NCI-H2081 (cell line): ENCODE data around the gene TRO.

ENCODE experiments used
- DNase-seq, 2 experiments: peaks; one replicate each; lab custom pipeline; 2025; lab: John Stamatoyannopoulos, UW

Gene TRO

DNA sequence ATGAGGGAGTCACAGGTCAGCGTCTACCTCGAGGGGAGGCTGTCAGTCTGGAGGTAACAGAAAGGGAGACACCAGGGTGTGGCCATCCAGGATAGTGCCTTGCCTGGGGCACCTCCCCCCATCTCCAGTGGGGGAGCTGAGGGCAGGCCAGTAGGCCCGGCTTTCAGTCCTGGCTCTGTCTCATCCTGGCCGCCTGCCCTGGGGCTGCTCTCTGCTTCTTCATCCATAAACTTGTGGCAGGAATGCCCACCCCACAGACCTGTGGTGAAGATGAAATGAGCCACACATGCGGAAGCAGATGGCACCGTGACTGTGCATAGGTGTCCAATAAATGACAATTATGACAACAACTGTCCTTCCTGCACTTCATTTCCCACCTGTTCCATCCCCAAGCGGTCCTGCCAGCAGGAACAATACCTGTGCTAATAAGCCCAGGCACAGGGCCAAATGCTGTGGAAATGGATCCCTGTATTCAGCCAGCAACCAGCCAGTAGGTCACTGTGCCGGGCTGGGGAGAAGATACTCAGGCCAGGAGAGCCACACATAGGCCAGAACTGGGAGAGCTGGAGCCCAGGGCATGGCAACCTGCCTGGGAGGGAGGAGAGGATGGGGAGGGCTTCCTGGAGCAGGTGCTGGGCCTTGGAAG, 30.2 kb downstream of the TRO start:
- peak; percentile 81 to 94 for DNase-seq

DNA sequence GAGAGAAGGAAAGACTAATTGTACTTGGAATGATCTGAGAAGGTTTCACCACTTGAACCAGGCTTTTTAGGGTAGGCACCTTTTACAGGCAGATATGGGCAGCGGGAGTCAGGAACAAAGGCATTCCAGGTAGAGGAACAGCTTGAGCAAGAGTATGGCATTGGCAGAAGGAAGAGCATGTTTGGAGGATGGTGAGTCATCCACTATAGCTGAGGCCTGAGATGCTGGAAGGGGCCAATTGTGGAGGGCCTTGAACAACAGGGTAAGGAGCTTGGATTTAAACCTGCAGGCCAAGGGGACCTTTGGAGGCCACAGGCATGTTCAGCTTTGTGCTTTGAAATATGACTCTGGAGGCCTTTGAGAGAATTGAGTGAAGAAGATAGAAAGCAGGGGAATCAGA, 41.1 kb downstream of the TRO start:
- no peak for DNase-seq

DNA sequence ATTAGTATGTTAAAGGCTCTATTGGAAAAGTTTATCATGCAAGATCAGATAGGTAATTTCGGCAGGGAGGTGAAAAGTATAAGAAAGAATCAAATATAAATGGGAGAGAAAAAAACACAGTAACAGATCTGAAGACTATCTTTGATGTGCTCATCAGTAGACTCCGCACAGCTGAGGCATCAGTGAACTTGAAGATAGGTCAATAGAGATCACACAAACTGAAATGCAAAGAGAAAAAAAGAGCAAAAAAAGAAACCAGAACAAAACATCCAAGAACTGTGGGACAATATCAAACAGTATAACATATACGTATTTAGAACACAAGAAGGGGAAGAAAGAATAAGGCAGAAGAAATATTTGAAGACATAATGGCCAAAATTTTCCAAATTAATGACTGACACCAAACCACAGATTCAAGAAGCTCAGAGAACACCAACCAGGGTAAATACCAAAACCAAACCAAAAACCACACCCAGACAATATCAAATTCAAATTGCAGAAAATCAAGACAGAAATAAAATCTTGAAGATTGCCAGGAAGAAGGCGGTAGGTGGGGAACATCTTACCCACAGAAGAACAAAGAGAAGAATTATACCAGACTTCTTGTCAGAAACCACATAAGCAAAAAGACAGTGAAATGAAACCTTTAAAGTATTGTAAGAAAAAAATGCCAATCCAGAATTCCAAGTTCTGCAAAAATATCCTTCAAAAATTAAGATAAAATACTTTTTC, 44.3 kb downstream of the TRO start:
- DNase-seq = no peak

DNA sequence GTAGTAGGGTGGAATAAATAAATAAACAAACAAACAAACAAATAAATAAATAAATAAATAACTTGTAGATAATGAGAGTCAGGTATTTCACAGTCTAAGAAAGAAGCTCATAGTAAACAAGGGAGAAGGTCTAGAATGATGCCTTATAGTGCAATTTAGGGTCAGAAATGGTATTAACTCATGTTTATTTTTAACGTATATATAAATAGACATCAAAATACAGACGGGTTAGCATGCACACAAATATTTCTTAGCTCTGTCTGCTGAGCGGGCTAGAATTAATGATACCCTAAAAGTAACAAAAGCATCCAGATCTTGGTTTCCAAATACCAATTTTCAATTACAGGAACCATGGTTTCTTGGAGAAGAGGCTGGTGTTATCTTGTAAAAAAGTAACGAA, 56.8 kb downstream of the TRO start:
- no peak for DNase-seq

DNA sequence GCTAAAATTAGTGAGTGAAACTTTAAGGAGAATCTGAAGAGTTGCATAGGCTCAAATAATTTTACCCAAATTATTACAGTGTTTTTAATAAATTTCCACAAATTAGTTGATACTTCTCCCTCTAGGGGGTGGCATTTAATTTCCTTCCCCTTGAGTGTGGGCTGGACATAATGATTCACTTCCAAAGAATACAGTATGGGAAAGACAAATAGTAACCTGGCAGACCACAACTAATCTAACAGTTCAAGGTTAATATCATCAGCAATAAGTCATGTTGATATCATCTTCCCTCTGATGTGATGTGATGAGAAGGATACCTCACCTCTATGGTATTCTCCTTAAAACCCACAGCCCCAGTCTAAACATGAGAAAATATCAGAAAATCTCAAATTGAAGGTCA, 57.8 kb downstream of the TRO start:
- no peak for DNase-seq

DNA sequence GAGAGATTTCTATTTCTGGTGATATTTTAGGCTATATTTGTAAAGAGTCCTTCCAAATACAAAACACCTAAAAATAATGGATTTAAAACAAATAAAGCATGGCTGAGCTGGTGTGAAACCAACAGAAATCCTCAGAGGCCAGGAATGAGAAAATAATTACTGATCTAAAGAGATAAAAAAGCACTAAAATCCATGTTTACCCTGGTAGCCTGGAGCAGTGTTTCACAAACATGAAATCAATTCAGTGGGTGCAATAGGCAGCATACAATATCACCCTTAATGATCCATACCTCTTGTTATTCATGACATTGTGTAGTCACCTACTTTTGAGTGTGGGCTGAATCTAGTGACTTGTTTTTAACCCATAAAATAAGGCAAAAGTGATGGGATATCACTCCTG, 58.8 kb downstream of the TRO start:
- DNase-seq = no peak

DNA sequence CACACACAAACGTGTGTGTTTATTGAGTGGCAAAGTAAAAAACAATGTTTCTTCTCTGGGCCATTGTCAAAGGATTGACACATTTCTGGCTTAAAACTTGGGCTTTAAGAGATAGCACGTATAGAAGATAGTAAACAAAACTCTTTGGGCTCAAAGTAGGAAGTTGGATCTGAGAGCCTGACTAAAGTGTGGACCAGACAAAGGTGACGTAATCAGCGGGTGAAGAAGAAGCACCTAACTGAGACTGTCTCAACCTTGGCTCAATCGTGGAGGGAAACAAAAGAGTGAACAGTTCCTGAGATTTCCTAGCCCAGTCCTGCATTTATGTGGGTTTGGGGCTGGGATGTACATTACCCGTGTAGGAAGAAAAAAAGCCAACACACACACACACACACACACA, 59.7 kb downstream of the TRO start:
- DNase-seq = no peak
